GM18517 (cell line): Measurements from ENCODE around the gene RBL1.
"Not testable (repeated sequence)": the region's sequence is repeated elsewhere in the genome, so short reads cannot be mapped to it uniquely, and the experiment has no call there.

Source experiments
- ATAC-seq: cut with Tn5 transposase; IDR thresholded peaks from one replicate; pipeline ENCODE4 v1.9.1; 2021; ENCODE audit warnings: mild to moderate bottlenecking, moderate library complexity; ENCODE audit not compliant: unreplicated experiment

Gene RBL1

DNA sequence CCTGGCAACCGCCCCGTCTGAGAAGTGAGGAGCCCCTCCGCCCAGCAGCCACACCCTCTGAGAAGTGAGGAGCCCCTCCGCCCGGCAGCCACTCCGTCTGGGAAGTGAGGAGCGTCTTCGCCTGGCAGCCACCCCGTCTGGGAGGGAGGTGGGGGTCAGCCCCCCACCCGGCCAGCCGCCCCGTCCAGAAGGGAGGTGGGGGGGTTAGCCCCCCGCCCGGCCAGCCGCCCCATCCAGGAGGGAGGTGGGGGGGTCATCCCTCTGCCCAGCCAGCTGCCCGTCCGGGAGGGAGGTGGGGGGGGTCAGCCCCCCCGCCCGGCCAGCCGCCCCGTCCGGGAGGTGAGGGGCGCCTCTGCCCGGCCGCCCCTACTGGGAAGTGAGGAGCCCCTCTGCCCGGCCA is 95.6 kb downstream of the RBL1 start:
- ATAC-seq: not testable (repeated sequence)

DNA sequence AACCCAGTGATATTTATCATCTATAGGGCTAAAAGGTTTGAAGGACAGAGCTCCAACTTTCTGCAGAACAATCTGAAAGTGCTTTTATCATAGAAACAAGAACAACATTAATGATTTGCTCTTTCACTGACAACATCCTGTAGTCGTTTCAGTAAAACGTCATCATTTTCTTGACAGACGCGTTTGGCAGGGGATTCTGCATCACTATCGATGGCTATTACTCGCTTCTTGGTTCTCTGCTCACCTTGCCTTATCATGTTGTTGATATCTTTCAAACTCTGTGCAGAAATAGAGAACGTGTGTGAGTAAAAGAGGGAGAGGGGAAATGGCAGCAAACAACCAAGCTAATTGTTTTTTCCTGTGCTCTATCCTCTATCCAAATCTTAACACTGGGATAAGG is 97.1 kb downstream of the RBL1 start:
- no peak for ATAC-seq

DNA sequence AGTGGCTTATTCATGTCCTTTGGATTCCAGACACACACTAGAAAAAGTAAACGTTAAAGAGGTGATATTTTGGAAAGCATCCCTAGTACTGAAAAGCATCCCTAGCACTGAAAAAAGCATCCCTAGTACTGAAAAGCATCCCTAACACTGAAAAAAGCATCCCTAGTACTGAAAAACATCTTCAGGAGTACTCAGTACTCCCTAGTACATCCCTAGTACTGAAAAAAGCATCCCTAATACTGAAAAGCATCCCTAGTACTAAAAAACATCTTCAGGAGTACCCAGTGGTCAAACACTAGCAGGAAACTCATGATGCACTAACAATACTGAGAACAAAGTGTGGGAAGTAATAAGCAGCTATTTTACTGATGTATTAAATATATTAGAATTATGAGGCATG is 98.7 kb downstream of the RBL1 start:
- no peak for ATAC-seq

DNA sequence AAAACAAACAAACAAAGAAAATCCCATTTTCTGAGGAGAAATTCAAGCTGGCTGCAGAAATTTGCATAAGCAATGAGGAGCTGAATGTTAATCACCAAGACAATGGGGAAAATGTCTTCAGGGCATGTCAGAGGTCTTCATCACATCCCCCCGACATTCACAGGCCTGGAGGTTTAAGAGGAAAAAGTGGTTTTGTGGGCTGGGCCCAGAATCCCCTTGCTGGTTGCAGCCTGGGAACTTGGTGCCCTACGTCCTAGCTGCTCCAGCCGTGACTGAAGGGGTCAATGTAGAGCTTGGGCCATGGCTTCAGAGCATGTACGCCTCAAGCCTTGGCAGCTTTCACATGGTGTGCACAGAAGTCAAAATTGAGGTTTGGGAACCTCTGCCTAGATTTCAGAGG is 101.6 kb downstream of the RBL1 start:
- ATAC-seq: not testable (repeated sequence)

DNA sequence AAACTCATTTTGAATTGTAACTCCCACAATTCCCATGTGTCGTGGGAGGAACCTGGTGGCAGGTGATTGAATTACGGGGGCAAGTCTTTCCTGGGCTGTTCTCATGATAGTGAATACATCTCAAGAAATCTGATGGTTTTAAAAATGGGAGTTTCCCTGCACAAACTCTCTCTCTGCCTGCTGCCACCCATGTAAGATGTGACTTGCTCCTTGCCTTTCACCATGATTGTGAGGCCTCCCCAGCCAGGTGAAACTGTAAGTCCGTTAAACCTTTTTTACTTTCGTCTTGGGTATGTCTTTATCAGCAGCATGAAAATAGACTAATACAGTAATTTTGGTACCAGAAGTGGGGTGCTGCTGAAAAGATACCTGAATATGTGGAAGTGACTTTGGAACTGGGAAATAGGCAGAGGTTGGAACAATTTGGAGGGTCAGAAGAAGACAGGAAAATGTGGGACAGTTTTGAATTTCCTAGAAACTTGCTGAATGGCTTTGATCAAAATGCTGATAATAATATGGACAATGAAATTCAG is 102.9 kb downstream of the RBL1 start:
- no peak for ATAC-seq

DNA sequence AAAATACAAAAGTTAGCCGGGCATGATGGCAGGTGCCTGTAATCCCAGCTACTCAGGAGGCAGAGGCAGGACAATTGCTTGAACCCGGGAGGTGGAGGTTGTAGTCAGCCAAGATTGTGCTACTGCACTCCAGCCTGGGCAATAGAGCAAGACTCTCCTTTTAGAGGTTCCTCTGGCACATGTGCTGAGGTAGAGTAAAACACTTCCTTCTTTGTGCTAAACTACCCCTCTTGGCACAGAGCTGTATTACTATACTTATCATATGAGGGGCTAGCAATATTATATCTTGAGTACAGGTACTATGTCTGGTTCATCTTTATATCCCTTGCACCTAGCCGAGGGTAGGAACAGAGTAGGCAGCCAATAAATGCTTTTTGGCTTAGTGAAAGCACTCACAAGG is 104.1 kb downstream of the RBL1 start:
- no peak for ATAC-seq

DNA sequence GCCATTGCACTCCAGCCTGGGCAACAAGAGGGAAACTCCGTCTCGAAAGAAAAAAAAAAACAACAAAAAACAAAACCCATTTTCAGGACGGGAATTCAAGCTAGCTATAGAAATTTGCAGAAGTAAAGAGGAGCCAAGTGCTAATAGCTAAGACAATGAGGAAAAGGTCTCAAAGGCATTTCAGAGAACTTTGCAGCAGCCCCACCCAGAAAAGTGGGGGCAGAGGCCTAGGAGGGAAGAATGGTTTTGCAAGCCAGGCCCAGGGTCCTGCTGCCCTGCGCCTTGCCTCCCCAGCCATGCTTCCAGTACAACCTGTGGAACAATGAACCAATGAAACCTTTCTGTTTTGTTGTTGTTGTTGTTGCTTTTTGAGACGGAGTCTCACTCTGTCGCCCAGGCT is 106.0 kb downstream of the RBL1 start:
- no peak for ATAC-seq

DNA sequence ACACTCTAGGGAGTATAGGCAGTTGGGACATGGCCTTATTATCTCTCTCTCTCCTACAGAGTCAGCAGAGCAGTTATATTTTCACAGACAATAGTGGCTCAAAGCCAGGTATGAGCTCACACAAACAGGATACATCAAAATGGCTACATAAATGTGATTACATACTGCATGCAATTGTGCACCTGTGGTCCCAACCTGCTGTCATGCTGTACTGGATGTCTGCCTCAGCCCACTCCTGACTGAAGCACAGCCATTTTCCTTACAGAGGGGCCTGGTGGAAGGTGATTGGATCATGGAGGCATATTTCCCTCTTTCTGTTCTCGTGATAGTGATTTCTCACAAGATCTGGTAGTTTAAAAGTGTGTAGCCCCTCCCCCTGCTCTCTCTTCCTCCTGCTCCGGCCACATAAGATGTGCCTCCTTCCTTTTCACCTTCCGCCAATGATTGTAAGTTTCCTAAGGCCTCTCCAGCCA is 107.3 kb downstream of the RBL1 start:
- ATAC-seq: no peak

DNA sequence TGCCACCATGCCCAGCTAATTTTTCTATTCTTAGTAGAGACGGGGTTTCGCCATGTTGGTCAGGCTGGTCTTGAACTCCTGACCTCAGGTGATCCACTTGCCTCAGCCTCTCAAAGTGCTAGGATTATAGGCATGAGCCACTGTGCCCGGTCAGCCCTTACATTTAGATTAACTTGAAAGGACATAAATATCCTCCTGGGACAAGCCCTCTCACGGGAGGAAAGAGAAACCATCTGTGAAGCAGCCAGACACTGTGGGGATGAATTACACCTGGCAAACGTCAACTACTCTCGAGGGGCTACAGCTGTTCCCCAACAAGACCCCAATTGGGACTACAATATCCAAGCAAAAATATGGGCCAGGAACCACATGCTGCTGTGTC is 111.5 kb downstream of the RBL1 start:
- no peak for ATAC-seq

DNA sequence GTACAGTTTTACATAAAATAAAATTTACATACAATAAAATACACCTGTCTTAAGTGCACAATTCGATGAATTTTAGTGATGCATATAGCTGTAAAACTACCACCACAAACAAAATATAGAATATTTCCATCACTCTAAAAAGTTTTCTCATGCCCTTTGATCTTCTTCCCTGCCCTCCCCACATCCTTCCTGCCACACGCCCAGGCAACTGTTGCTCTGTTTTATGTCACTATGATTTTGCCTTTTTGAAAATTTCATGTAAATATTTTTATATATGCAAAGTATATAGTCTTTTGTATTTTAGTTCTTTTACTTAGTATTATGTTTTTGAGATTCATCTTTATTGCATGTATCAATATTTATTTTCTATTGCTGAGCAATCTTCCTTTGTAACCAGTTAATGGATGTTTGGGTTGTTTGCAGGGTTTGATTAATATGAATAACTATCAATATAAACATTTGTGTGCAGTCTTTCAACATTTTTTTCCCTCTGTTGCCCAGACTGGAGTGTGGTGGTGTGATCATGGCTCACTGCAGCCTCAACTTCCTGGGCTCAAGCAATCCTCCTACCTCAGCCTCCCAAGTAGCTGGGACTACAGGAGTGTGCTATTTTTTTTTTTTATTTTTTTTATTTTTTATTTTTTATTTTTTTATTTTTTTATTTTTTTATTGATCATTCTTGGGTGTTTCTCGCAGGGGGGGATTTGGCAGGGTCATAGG is 120.5 kb downstream of the RBL1 start:
- ATAC-seq: no peak

DNA sequence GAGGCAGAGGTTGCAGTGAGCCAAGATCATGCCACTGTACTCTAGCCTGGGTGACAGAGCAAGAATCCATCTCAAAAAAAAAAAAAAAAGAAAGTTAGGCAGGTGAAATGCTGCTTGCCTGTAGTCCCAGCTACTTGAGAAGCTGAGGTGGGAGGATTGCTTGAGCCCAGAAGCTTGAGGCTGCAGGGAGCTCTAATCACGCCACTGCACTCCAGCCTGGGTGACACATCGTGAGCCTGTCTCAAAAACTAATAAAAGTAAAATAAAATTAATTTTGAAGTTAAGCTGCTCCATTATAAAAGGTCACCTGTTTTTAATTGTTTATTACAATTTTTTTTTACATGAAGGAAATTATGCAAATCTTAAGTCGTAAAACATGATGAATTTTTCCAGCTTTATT is 121.1 kb downstream of the RBL1 start:
- no peak for ATAC-seq

DNA sequence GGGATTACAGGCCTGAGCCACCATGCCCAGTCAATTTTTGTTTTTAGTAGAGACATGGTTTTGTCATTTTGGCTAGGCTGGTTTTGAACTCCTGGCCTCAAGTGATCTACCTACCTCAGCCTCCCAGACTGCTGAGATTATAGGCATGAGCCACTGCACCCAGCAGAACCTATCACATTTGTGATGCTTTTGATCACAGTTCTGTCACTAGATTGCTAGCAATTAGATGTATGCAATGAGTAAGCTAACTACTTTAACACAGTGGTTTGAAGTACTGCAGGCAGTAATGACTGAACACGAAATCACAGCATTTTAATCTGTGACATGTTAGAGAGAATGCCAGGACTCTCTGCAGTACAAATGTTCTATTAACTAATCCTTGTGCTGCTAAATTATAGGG is 124.7 kb downstream of the RBL1 start:
- ATAC-seq: no peak

DNA sequence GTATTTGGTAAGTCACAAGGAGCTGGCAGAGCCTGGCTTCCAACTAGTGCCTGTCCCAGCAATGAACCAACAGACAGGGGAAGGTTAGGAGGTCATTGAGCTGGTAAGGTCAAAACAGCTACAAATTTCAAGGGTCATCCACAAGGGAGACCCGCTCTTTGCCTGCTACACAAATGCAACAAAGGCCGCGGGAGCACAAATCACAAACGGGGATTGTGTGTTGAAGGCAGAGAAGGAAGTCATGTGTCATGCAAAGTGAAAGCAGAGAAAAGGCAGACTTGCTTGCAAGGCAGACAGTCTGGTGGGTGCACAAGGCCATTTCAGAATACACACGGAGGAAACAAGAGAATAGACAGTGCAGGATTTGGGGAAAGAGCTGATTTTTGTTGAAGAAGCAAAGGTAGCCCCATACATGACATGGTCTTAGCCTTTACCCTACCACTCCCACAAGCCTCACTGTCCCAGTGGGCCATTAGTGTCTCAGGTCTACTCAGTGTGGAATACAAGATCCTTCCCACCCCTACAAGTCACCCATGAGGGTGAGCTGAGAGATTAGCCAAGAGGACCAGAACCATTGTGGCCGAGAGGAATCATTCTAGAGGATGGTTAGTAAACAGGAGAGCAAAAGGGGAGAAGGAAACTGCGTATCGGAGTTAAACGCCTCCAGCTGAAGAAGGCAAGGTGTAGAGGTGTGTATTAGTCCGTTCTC is 126.2 kb downstream of the RBL1 start:
- no peak for ATAC-seq

DNA sequence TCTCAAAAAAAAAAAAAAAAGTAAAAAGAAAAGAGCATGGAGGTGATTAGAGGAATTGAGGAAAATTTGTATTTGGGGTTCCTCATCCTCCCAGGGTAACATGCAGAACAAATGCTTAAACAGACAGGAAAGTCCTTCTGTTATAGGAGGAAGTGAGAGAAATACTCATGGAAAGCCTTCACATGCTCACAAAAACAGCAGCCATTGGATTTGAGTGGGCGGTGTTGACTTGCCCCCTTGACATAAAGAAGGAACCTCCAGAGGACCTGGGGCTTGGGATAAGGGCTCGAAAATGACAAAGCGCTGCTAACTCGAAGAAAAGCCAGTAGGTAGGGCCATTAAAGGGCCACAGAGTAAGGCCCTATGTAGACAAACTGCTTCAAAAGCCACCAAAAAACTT is 126.7 kb downstream of the RBL1 start:
- ATAC-seq: no peak

DNA sequence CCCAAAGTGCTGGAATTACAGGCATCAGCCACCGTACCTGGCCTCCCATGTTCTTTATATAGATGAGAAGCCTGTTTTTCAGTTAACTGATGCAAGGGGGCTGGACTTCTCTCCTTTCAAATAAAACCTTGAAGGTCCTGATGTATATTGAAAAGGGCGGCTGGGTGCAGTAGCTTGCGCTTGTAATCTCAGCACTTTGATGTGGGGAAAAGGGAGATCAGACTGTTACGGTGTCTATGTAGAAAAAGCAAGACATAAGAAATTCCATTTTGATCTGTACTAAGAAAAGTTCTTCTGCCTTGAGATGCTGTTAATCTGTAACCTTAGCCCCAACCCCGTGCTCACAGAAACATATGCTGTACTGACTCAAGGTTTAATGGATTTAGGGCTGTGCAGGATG is 128.2 kb downstream of the RBL1 start:
- ATAC-seq: no peak

DNA sequence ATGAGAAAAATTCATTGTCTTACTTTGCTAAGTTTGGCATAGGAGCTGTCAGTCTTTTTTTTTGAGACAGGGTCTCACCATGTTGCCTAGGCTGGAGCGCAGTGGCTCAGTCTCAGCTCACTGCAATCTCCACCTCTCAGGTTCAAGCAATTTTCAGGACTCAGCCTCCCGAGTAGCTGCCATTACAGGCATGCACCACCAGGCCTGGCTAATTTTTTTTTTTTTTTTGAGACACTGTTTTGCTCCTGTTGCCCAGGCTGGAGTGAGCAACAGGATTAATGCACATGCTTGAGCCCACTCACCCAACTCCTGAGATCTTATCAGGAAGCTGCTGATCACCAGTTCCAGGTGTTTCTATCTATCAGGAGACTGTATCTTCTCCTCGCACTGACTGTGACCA is 128.8 kb downstream of the RBL1 start:
- ATAC-seq: not testable (repeated sequence)

DNA sequence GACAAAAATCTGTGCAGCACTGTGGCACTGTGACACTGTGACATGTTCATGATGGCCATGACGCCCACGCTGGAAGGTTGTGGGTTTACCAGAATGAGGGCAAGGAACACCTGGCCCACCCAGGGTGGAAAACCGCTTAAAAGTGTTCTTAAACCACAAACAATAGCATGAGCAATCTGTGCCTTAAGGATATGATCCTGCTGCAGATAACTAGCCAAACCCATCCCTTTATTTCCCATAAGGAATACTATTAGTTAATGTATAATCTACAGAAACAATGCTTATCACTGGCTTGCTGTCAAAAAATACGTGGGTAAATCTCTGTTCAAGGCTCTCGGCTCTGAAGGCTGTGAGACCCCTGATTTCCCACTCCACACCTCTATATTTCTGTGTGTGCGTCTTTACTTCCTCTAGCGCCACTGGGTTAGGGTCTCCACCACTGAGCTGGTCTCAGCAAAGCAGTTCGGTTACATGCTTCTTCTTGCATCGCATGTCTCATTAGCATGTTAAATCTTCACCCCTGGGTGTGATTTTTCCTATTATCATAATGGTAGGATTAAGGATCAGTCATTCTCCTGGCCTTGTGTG is 133.3 kb downstream of the RBL1 start:
- not testable (repeated sequence) for ATAC-seq

DNA sequence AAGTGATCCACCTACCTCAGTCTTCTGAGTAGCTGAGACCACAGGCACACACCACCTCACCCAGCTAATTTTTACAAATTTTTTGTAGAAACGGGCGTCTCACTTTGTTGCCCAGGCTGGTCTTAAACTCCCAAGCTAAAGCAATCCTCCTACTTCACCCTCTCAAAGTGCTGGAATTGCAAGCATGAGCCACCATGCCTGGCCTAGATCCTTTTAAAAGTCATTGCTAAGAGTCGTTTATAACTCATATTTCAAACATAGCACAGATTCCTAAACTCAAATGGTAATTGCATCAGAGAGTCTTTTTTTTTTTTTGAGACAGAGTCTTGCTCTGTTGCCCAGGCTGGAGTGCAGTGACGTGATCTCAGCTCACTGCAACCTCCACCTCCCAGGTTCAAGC is 136.6 kb downstream of the RBL1 start:
- ATAC-seq: no peak

DNA sequence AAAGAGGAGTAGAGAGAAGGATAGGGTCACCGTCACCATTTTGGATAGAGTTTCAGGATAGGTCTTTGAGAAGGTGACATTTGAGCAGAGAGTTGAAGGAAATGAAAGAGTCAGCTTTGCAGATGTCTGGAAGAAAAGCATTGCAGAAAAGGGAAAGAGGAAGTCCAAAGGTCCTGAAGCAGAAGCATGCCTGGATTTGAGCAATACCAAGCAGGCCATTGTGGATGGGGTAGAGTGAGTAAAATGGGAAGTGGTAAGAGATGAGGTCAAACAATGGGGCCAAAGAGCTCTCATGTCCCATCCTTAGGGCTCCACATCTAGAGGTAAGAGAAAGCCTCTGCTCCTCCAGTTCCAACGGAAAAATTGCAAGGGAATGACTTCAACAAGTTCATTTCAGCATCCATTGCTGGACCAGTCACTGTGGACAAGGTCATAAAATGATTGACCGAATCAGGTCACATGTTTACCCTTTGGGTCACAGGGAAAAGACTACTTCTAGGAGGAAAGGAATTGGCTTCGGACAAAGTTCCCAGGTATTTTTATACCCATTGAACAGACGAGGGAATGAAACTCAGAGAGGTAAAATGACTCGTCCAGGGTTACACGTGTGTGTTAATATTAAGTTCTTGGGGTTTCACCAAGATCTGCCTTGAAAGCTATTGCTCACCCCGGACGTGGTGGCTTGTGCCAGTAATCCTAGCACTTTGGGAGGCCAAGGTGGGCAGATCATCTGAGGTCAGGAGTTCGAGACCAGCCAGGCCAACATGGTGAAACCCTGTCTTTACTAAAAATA is 137.7 kb downstream of the RBL1 start:
- no peak for ATAC-seq

DNA sequence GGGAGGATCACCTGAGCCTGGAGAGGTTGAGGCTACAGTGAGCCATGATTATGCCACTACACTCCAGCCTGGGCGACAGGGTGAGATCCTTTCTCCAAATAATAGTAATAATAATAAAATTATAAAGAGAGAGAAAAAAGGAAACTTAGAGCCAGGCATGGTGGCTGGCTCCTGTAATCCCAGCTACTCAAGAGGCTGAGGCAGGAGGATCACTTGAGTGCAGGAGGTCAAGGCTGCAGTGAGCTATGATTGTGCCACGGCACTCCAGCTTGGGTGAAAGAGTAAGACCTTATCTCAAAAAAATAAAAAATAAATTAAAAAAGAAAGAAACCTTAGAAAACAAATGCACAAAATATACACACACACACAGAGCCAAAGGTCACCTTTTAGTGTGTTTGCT is 139.1 kb downstream of the RBL1 start:
- ATAC-seq: no peak

DNA sequence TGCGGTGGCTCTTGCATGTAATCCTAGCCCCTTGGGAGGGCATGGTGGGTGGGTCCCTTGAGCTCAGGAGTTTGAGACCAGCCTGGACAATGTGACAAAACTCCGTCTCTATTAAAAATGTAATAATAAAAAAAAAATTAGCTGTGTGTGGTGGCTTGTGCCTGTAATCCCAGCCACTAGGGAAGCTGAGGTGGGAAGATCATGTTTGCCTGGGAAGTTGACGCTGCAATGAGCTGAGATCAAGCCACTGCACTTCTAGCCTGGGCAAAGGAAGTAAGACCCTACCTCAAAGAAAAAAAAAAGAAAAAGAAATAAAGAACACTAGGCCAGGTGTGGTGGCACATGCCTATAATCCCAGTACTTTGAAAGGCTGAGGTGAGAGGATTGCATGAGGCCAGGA is 139.8 kb downstream of the RBL1 start:
- ATAC-seq: no peak
